ENCODE results near the gene HIBADH.
"Not testable (repeated sequence)": the region's sequence is repeated elsewhere in the genome, so short reads cannot be mapped to it uniquely, and the experiment has no call there.

HIBADH gene

GRCh38 chr7:27641581-27642230 is 21.0 kb downstream of the HIBADH start:
- Histone ChIP-seq H3K9me3 (ENCODE audit: low read length) (no peaks in the 10 kb centered on the region), H3K36me3 (ENCODE audit: insufficient read depth, low read length) (peaks cover 8% of the 10 kb centered on the region), H3K4me3 (ENCODE audit: low read length) (no peak overlapping the region), H2AFZ (ENCODE audit: low read depth, low read length) (no peak overlapping the region), H3K27me3 (ENCODE audit: insufficient read depth, low read length) (no peaks in the 10 kb centered on the region), H3K4me1 (ENCODE audit: insufficient read depth, low read length) (no peaks in the 10 kb centered on the region)

GRCh38 chr7:27640884-27641574 is 21.7 kb downstream of the HIBADH start:
- H2AFZ ChIP-seq (ENCODE audit: low read depth, low read length): no peak overlapping the region
- peaks cover 8% of the 10 kb centered on the region for H3K36me3 ChIP-seq (ENCODE audit: insufficient read depth, low read length)
- H3K4me1 ChIP-seq (ENCODE audit: insufficient read depth, low read length): no peaks in the 10 kb centered on the region
- H3K27me3 ChIP-seq (ENCODE audit: insufficient read depth, low read length): no peaks in the 10 kb centered on the region
- no peak overlapping the region for H3K4me3 ChIP-seq (ENCODE audit: low read length)
- no peaks in the 10 kb centered on the region for H3K9me3 ChIP-seq (ENCODE audit: low read length)

GRCh38 chr7:27639851-27640250 is 22.8 kb downstream of the HIBADH start:
- no peaks in the 10 kb centered on the region for H3K27me3 ChIP-seq (ENCODE audit: insufficient read depth, low read length)
- no peak overlapping the region for H3K4me3 ChIP-seq (ENCODE audit: low read length)
- no peaks in the 10 kb centered on the region for H3K4me1 ChIP-seq (ENCODE audit: insufficient read depth, low read length)
- peaks cover 8% of the 10 kb centered on the region for H3K36me3 ChIP-seq (ENCODE audit: insufficient read depth, low read length)
- no peaks in the 10 kb centered on the region for H3K9me3 ChIP-seq (ENCODE audit: low read length)
- no peak overlapping the region for H2AFZ ChIP-seq (ENCODE audit: low read depth, low read length)

GRCh38 chr7:27639048-27639447 is 23.6 kb downstream of the HIBADH start:
- H3K4me1 ChIP-seq (ENCODE audit: insufficient read depth, low read length); H3K27me3 ChIP-seq (ENCODE audit: insufficient read depth, low read length); H3K4me3 ChIP-seq (ENCODE audit: low read length); H2AFZ ChIP-seq (ENCODE audit: low read depth, low read length); H3K9me3 ChIP-seq (ENCODE audit: low read length): not testable (repeated sequence)
- H3K36me3 ChIP-seq (ENCODE audit: insufficient read depth, low read length): peaks cover 12% of the 10 kb centered on the region

GRCh38 chr7:27636326-27637006 is 26.2 kb downstream of the HIBADH start:
- peaks cover 10% of the 10 kb centered on the region for H3K36me3 ChIP-seq (ENCODE audit: insufficient read depth, low read length)
- H3K27me3 ChIP-seq (ENCODE audit: insufficient read depth, low read length): no peaks in the 10 kb centered on the region
- H3K9me3 ChIP-seq (ENCODE audit: low read length): no peaks in the 10 kb centered on the region
- H3K4me3 ChIP-seq (ENCODE audit: low read length): no peak overlapping the region
- no peaks in the 10 kb centered on the region for H3K4me1 ChIP-seq (ENCODE audit: insufficient read depth, low read length)
- no peak overlapping the region for H2AFZ ChIP-seq (ENCODE audit: low read depth, low read length)

- H3K4me1 ChIP-seq (ENCODE audit: insufficient read depth, low read length): no peaks in the 10 kb centered on the region
- no peak overlapping the region for H2AFZ ChIP-seq (ENCODE audit: low read depth, low read length)
- peaks cover 14% of the 10 kb centered on the region for H3K36me3 ChIP-seq (ENCODE audit: insufficient read depth, low read length)
- no peaks in the 10 kb centered on the region for H3K27me3 ChIP-seq (ENCODE audit: insufficient read depth, low read length)
- no peaks in the 10 kb centered on the region for H3K9me3 ChIP-seq (ENCODE audit: low read length)
- H3K4me3 ChIP-seq (ENCODE audit: low read length): no peak overlapping the region
Measured at GRCh38 chr7:27635728-27636127, 27.0 kb downstream of the HIBADH start.

- H3K9me3 ChIP-seq (ENCODE audit: low read length): no peaks in the 10 kb centered on the region
- no peaks in the 10 kb centered on the region for H3K27me3 ChIP-seq (ENCODE audit: insufficient read depth, low read length)
- H2AFZ ChIP-seq (ENCODE audit: low read depth, low read length): no peak overlapping the region
- no peaks in the 10 kb centered on the region for H3K4me1 ChIP-seq (ENCODE audit: insufficient read depth, low read length)
- peaks cover 16% of the 10 kb centered on the region for H3K36me3 ChIP-seq (ENCODE audit: insufficient read depth, low read length)
- no peak overlapping the region for H3K4me3 ChIP-seq (ENCODE audit: low read length)
Measured at GRCh38 chr7:27634671-27635493, 27.8 kb downstream of the HIBADH start.

- H3K36me3 ChIP-seq (ENCODE audit: insufficient read depth, low read length): peaks cover 22% of the 10 kb centered on the region
Measured at GRCh38 chr7:27633062-27633461, 29.6 kb downstream of the HIBADH start.

GRCh38 chr7:27631391-27631790 is 31.3 kb downstream of the HIBADH start:
- peaks cover 27% of the 10 kb centered on the region for H3K36me3 ChIP-seq (ENCODE audit: insufficient read depth, low read length)
- H3K9me3 ChIP-seq (ENCODE audit: low read length): no peaks in the 10 kb centered on the region
- H3K27me3 ChIP-seq (ENCODE audit: insufficient read depth, low read length): no peaks in the 10 kb centered on the region
- no peaks in the 10 kb centered on the region for H3K4me1 ChIP-seq (ENCODE audit: insufficient read depth, low read length)
- H2AFZ ChIP-seq (ENCODE audit: low read depth, low read length): no peak overlapping the region
- H3K4me3 ChIP-seq (ENCODE audit: low read length): no peak overlapping the region

More at GRCh38 chr7:27633062-27633461, 29.6 kb downstream of the HIBADH start:
- Histone ChIP-seq H3K4me1 (ENCODE audit: insufficient read depth, low read length) (no peaks in the 10 kb centered on the region), H2AFZ (ENCODE audit: low read depth, low read length) (no peak overlapping the region), H3K27me3 (ENCODE audit: insufficient read depth, low read length) (no peaks in the 10 kb centered on the region), H3K4me3 (ENCODE audit: low read length) (no peak overlapping the region), H3K9me3 (ENCODE audit: low read length) (no peaks in the 10 kb centered on the region)

GRCh38 chr7:27627146-27627545 is 35.5 kb downstream of the HIBADH start:
- no peak overlapping the region for H2AFZ ChIP-seq (ENCODE audit: low read depth, low read length)
- H3K9me3 ChIP-seq (ENCODE audit: low read length): no peaks in the 10 kb centered on the region
- no peaks in the 10 kb centered on the region for H3K27me3 ChIP-seq (ENCODE audit: insufficient read depth, low read length)
- H3K36me3 ChIP-seq (ENCODE audit: insufficient read depth, low read length): peaks cover 23% of the 10 kb centered on the region
- H3K4me1 ChIP-seq (ENCODE audit: insufficient read depth, low read length): no peaks in the 10 kb centered on the region
- no peak overlapping the region for H3K4me3 ChIP-seq (ENCODE audit: low read length)

- no peaks in the 10 kb centered on the region for H3K27me3 ChIP-seq (ENCODE audit: insufficient read depth, low read length)
- peaks cover 5% of the 10 kb centered on the region for H3K36me3 ChIP-seq (ENCODE audit: insufficient read depth, low read length)
- no peak overlapping the region for H3K4me3 ChIP-seq (ENCODE audit: low read length)
- H3K4me1 ChIP-seq (ENCODE audit: insufficient read depth, low read length): no peaks in the 10 kb centered on the region
- peaks cover 18% of the 10 kb centered on the region for H3K9me3 ChIP-seq (ENCODE audit: low read length)
- no peak overlapping the region for H2AFZ ChIP-seq (ENCODE audit: low read depth, low read length)
Measured at GRCh38 chr7:27619492-27619891, 43.2 kb downstream of the HIBADH start.

- Histone ChIP-seq H3K9me3 (ENCODE audit: low read length) (peaks cover 18% of the 10 kb centered on the region), H2AFZ (ENCODE audit: low read depth, low read length) (no peak overlapping the region), H3K27me3 (ENCODE audit: insufficient read depth, low read length) (no peaks in the 10 kb centered on the region), H3K4me3 (ENCODE audit: low read length) (no peak overlapping the region), H3K4me1 (ENCODE audit: insufficient read depth, low read length) (no peaks in the 10 kb centered on the region), H3K36me3 (ENCODE audit: insufficient read depth, low read length) (peaks cover 5% of the 10 kb centered on the region)
Measured at GRCh38 chr7:27617651-27618381, 44.9 kb downstream of the HIBADH start.

All from neuron (in vitro differentiated cells).